ES-I3 (cell line): Measurements from ENCODE around the gene RBBP7.

Source experiments
- H3K36me3 ChIP-seq: 2 replicates; pipeline ENCODE4 v1.6.1; 2013; ENCODE audit warnings: mild to moderate bottlenecking, low read length, control low read depth, moderate library complexity; ENCODE audit not compliant: insufficient read depth
- H3K4me1 ChIP-seq: 2 replicates; pipeline ENCODE4 v1.6.1; 2013; ENCODE audit warnings: mild to moderate bottlenecking, control low read depth, low read length; ENCODE audit not compliant: insufficient read depth
- H3K9ac ChIP-seq: 2 replicates; pipeline ENCODE4 v1.6.1; 2013; ENCODE audit warnings: low read depth, mild to moderate bottlenecking, low read length, moderate library complexity
- H3K9me3 ChIP-seq: 2 replicates; pipeline ENCODE4 v1.6.1; 2013; ENCODE audit warnings: mild to moderate bottlenecking, low read length, moderate library complexity; ENCODE audit not compliant: control insufficient read depth, insufficient read depth

Gene RBBP7

DNA sequence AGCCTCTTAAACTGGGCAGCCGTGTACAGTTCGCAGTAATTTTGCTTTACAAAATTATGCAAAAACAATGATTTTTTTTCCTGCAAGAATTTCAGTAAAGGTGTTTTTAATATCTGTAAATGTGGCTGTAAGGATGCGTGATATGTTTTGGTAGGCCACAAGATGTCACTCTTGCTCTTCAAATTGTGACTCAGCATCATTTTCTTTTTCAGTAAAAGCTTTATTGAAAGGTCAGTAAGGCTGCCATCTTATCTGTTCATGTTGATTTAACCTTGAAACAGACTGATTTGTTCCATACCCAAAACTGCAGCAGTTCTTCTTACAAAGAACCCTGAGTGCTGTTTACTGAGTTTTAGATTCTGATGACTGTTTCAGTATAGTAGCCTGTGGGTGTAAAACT is 44.0 kb downstream of the RBBP7 start:
- Histone ChIP-seq H3K36me3 (peaks cover 12% of the 10 kb centered on the region), H3K9ac (no peak overlapping the region), H3K4me1 (peaks cover 12% of the 10 kb centered on the region), H3K9me3 (no peaks in the 10 kb centered on the region)

DNA sequence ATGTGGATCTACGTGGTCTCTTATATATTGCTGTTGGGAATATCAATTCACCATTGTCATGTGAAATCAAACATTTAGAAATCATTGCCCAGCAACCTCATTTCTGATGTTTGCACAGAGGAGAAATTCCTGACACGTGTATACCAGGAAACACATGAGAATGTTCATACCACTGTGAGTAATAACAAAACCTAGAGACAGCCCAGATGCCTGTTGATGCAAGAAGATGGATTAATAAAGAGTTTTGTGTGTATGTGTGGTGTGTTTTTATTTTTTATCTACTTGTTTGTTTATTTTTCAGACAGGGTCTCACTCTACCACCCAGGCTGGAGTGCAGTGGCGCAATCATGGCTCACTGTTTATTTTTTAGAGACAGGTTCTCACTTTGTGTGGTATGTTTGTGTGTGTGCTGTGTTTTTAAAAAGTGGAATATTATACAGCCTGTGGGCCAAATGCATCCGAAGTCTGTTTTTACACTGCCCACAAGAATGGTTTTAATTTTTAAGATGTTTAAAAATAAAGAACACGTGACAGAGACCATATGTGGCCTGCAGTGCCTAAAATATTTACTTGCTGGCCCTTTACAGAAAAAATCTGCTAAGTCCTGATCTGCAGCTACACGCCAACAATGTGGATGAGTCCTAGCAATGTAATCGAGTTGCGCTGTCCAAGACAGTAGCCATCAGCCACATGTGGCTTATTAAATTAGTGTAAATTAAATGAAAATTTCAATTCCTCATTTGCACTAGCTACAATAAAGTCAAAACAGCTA is 44.7 kb downstream of the RBBP7 start:
- Histone ChIP-seq H3K9me3 (no peaks in the 10 kb centered on the region), H3K36me3 (peaks cover 12% of the 10 kb centered on the region), H3K9ac (no peak overlapping the region), H3K4me1 (peaks cover 12% of the 10 kb centered on the region)

DNA sequence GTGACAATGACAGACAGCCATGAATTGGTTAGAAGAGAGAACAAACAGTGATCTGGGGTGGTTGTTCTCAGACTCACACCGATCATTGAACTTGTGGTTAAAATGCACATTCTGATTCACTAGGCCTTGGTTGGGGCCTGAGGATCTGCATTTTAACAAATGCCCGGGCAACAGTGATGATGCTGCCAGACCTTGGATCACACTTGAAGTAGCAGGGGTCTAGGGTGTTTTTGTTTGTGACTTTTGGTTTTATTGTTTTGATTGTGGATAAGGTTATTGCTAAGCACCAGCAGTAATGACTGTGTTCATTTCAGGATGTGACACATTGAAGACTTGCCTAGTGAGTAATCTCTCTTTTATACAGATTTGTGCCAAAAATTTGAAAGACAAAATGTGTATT is 47.4 kb downstream of the RBBP7 start:
- Histone ChIP-seq H3K9me3 (no peaks in the 10 kb centered on the region), H3K4me1 (0 out of 2 replicates have a peak, but pooled peaks cover under 1% of the 10 kb centered on the region), H3K9ac (no peak overlapping the region), H3K36me3 (peaks cover 9% of the 10 kb centered on the region)

DNA sequence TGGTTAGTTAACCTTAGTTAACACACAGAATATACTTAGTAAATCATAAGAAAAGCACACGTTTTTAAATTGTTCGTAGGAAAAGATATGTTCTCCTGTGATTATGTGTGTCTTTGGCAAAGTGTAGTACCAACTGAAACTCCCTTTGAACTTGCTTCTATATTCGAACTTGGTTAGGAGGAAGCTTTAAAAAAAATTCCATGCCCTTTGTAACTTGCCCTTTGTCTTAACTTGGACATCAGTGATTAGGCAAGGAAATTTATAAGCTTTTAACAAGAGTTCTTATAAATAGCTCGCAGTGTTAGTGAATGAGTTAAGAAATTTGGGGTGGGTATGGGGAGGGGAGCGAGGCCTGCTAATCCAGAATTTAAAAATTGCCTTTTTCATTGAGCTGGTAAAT is 50.5 kb downstream of the RBBP7 start:
- H3K36me3 ChIP-seq, result peaks cover 9% of the 10 kb centered on the region
- no peaks in the 10 kb centered on the region for H3K9me3 ChIP-seq
- no peaks in the 10 kb centered on the region for H3K4me1 ChIP-seq
- no peak overlapping the region for H3K9ac ChIP-seq

DNA sequence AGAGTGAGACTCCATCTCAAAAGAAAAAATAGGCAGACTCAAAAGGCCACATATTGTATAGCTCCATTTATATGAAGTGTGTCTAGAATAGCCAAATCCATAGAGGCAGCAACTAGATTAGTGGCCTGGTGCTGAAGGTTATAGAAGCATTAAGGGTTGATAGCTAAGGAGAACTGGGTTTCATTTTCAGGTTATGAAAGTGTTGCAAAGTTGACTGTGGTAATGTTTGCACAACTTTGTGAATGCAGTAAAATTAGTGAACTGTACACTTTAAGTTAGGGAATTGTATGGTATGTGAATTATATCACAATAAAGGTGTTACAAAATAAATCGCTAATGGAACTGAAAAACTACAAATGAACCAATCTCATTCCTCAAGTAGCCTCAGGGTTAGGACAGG is 55.6 kb downstream of the RBBP7 start:
- Histone ChIP-seq H3K36me3 (peaks cover 9% of the 10 kb centered on the region), H3K9me3 (no peaks in the 10 kb centered on the region), H3K9ac (no peak overlapping the region), H3K4me1 (no peaks in the 10 kb centered on the region)

DNA sequence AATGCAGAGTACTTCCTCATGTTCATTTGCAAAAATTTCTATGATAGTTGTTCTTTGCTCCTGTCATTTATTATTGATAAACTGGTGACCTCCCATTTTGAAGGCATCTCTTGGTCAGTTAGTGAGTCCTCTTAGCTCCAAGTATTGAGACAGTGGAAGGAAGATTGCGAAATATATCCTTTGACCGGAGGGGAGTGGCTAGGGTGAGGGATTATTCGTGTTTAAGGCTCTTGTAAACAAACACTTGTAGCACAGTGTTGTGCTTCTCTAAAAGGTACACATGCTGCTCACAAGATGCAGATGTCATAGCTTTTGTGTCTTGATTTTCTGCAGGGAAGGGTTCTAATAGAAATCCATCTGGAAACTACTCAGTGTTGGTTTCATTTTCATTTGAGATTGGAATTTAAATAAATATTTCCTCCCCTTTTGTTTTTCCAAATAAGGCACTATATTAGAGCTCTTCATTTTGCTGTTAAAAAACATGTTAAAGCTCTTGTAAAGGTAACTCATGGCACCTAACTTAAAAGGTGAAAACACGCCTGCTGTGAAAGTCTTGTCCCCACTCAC is 62.1 kb downstream of the RBBP7 start:
- Histone ChIP-seq H3K9me3 (no peaks in the 10 kb centered on the region), H3K9ac (no peak overlapping the region), H3K36me3 (peaks cover 3% of the 10 kb centered on the region; the same call in 1 of the 2 replicates), H3K4me1 (peaks cover 18% of the 10 kb centered on the region)

DNA sequence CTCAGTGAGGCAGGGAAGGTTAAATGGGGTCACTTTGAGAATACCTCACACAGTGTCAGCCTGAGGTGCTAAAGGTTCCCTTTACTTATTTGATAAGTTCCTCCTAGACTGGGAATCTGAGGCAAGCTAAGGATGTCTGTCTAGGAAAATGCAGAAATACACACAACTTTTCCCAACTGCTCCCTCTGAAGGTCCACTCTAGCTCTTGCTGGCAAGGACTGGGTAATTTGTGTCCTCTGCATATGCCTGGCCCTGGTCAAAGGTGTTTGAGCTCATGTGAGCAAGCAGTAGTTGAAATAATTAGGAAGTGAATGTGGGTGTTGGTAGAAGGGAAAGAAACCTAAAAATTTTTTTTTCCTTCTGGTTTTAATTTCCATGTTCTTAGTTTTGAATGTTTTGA is 62.6 kb downstream of the RBBP7 start:
- Histone ChIP-seq H3K9ac (no peak overlapping the region), H3K4me1 (peaks cover 18% of the 10 kb centered on the region), H3K36me3 (peaks cover 3% of the 10 kb centered on the region; the same call in 1 of the 2 replicates), H3K9me3 (no peaks in the 10 kb centered on the region)

DNA sequence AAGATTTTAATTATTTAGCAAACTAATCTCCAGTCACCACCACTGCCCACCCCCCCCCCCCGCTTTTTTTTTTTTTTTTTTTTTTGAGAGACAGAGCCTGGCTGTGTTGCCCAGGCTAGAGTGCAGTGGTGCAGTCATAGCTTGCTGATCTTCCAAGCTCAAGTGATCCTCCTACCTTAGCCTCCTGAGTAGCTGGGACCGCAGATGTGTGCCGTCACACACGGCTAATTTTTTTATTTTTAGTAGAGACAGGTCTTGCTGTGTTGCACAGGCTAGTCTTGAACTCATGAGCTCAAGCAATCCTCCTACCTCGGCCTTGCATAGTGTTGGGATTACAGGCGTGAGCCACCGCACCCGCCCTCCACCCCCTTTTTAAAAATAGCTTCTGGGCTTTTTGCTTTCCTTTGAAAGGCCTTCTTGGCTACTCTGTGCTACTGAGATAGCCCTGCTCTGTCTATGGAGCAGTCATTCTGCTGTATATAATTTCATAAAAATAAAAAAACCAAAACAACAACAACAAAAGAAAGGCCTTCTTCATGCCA is 65.2 kb downstream of the RBBP7 start:
- no peak overlapping the region for H3K9ac ChIP-seq
- H3K36me3 ChIP-seq, result peaks cover 3% of the 10 kb centered on the region; the same call in 1 of the 2 replicates
- no peaks in the 10 kb centered on the region for H3K9me3 ChIP-seq
- H3K4me1 ChIP-seq, result peaks cover 18% of the 10 kb centered on the region

DNA sequence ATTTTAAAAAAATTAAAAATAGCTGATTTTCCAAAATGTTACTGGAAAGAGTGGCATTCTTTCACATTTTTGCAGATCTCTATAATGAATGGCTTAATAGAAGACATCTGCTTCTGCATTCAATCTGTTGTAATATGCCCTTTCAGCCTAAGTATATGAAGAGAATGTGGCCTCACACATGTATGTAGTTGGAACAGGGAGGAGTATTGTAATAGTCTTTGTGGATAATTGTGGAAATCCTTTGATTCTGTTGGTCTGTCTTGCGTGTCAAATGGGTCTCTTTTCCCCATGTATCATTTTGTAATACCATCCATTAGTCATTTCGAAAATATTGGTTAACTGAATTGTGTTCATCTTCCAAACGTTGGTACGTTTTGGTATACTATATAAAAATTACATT is 72.3 kb downstream of the RBBP7 start:
- H3K4me1 ChIP-seq, result no peaks in the 10 kb centered on the region
- no peak overlapping the region for H3K9ac ChIP-seq
- H3K36me3 ChIP-seq, result peaks cover 14% of the 10 kb centered on the region
- no peaks in the 10 kb centered on the region for H3K9me3 ChIP-seq

DNA sequence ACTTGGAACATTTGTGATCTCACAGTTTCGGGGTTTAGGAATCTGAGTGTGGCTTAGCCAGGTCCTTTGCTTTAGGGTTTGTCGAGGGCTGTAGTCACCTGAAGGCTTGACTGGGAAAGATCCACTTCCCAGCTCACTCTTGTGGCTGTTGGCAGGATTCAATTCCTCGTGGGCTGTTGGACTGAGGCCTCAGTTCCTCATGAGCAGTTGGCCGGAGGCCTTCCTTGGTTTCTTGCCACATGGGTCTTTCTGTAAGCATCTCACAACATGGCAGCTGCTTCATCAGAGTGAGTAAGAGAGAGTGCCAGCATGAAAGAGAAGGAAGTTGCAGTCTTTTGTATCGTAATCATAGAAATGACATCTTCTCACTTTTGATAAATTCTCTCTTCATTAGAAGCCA is 72.8 kb downstream of the RBBP7 start:
- H3K9me3 ChIP-seq, result no peaks in the 10 kb centered on the region
- no peaks in the 10 kb centered on the region for H3K4me1 ChIP-seq
- no peak overlapping the region for H3K9ac ChIP-seq
- peaks cover 14% of the 10 kb centered on the region for H3K36me3 ChIP-seq

DNA sequence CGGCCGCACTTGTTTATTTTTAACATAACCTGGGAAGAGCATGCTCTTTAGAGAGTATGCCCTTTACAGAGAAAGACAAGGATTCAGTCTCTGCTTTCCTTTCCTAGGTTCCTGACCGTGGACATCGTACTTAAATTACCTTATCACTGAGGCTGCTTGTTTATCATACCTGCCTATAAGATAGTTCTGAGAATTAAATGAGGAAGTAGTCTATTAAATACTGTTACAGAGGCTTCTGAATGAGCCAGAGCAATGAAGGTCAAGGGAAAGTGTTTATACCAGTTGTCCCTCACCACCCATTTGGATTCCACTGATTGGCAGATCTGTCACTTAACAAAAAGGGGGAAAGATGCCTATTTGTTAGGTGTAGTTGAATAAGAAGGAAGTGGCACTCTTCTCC is 73.9 kb downstream of the RBBP7 start:
- H3K4me1 ChIP-seq, result no peaks in the 10 kb centered on the region
- H3K9ac ChIP-seq, result no peak overlapping the region
- peaks cover 14% of the 10 kb centered on the region for H3K36me3 ChIP-seq
- no peaks in the 10 kb centered on the region for H3K9me3 ChIP-seq
